PC-3 (cell line): ENCODE data around the gene HYAL4.

Source experiments
- CTCF ChIP-seq: fragments of 300-600 bp; sonication (generic); conservative IDR thresholded peaks from 2 replicates; pipeline ENCODE4 v1.5.1; 2017; ENCODE audit warnings: antibody characterized with exemption, low read depth, mild to moderate bottlenecking, low read length
- EZH2 ChIP-seq: fragments of 300-600 bp; sonication (generic); IDR thresholded peaks from one replicate; pipeline ENCODE4 v1.6.1; 2017; ENCODE audit warnings: antibody characterized with exemption, mild to moderate bottlenecking, low read length; ENCODE audit not compliant: unreplicated experiment
- EZH2phosphoT487 ChIP-seq: fragments of 300-600 bp; sonication (generic); IDR thresholded peaks from 2 replicates; pipeline ENCODE4 v1.6.1; 2018; ENCODE audit warnings: mild to moderate bottlenecking, antibody characterized with exemption, low read length, borderline replicate concordance

GRCh38 chr7:123828805-123829204, 16.2 kb upstream of the HYAL4 start:
- TF ChIP-seq CTCF, result no peak
- no peak for TF ChIP-seq EZH2
- no peak for TF ChIP-seq EZH2phosphoT487
